Measurements from ENCODE around the gene SUCO. TPM values are rescaled to one million over a fixed set of nuclear protein-coding genes. Genes with fewer than 3 reads are reported as not detected.
A peak's percentile ranks its signal among the peaks of the same experiment; 100 is the strongest.

Gene SUCO
- total RNA-seq, 3 donors from 2014 or later (not counting 1 experiment from before 2014, with no cell fraction given), result 86.0 to 97.5 (median 96.0) TPM

GRCh38 chr1:172557270-172557669, 24.3 kb downstream of the SUCO start:
- no peak for TF ChIP-seq CTCF (IDR thresholded peaks at IDR 0.05)
- WGBS (ENCODE audit: insufficient coverage), result 100% methylated on average over 1 of the region's 1 CpG
- peaks cover 58% of the 10 kb centered on the region for H3K36me3 ChIP-seq (ENCODE audit: control insufficient read depth, insufficient read depth, low read length)
- H3K4me3 ChIP-seq (ENCODE audit: low read length), result no peak overlapping the region
- intact Hi-C loops (cut with micrococcal nuclease), result no loop called here
- H3K4me1 ChIP-seq (ENCODE audit: control insufficient read depth, insufficient read depth, low read length), result no peaks in the 10 kb centered on the region
- no peaks in the 10 kb centered on the region for H3K27me3 ChIP-seq (ENCODE audit: control insufficient read depth, insufficient read depth, low read length)
- DNase-seq (no peak), ATAC-seq (no peak)
- H3K9me3 ChIP-seq (ENCODE audit: control insufficient read depth, insufficient read depth, low read length), result no peaks in the 10 kb centered on the region
- Mint-ChIP-seq H3K4me3 (no peak overlapping the region), H3K27me3 (ENCODE audit: low read depth in 2 of 2) (no peaks in the 10 kb centered on the region), H3K36me3 (peaks cover 15% of the 10 kb centered on the region), H3K4me1 (peaks cover 18 to 37% of the 10 kb centered on the region in 2 donors), H3K27ac (no peak overlapping the region), H3K9me3 (no peaks in the 10 kb centered on the region)
- no peak overlapping the region for H3K27ac ChIP-seq (ENCODE audit: low read length)

- TF ChIP-seq CTCF (IDR thresholded peaks at IDR 0.05), result no peak
- H3K36me3 ChIP-seq (ENCODE audit: control insufficient read depth, insufficient read depth, low read length), result peaks cover 57% of the 10 kb centered on the region
These were observed 26.7 kb downstream of the SUCO start for GRCh38 chr1:172559572-172560210.

GRCh38 chr1:172561252-172561651, 28.3 kb downstream of the SUCO start:
- WGBS (ENCODE audit: insufficient coverage), result 100% methylated on average over 3 of the region's 3 CpGs
- H3K27me3 Mint-ChIP-seq (ENCODE audit: low read depth in 2 of 2), result no peaks in the 10 kb centered on the region

More at GRCh38 chr1:172559572-172560210, 26.7 kb downstream of the SUCO start:
- H3K9me3 Mint-ChIP-seq, result no peaks in the 10 kb centered on the region
- WGBS (ENCODE audit: insufficient coverage), result 94% methylated on average over 4 of the region's 4 CpGs
- H3K4me1 Mint-ChIP-seq, result peaks cover 25 to 39% of the 10 kb centered on the region in 2 donors
- DNase-seq (no peak), ATAC-seq (no peak)
- peaks cover 21% of the 10 kb centered on the region for H3K36me3 Mint-ChIP-seq
- Histone ChIP-seq H3K27ac (ENCODE audit: low read length) (no peak overlapping the region), H3K27me3 (ENCODE audit: control insufficient read depth, insufficient read depth, low read length) (no peaks in the 10 kb centered on the region), H3K9me3 (ENCODE audit: control insufficient read depth, insufficient read depth, low read length) (no peaks in the 10 kb centered on the region), H3K4me3 (ENCODE audit: low read length) (no peak overlapping the region), H3K4me1 (ENCODE audit: control insufficient read depth, insufficient read depth, low read length) (no peaks in the 10 kb centered on the region)
- H3K4me3 Mint-ChIP-seq, result no peak overlapping the region
- no peaks in the 10 kb centered on the region for H3K27me3 Mint-ChIP-seq (ENCODE audit: low read depth in 2 of 2)
- intact Hi-C loops (cut with micrococcal nuclease), result no loop called here
- no peak overlapping the region for H3K27ac Mint-ChIP-seq

More at GRCh38 chr1:172561252-172561651, 28.3 kb downstream of the SUCO start:
- Histone ChIP-seq H3K4me3 (ENCODE audit: low read length) (no peak overlapping the region), H3K4me1 (ENCODE audit: control insufficient read depth, insufficient read depth, low read length) (no peaks in the 10 kb centered on the region), H3K27ac (ENCODE audit: low read length) (no peak overlapping the region), H3K9me3 (ENCODE audit: control insufficient read depth, insufficient read depth, low read length) (no peaks in the 10 kb centered on the region), H3K27me3 (ENCODE audit: control insufficient read depth, insufficient read depth, low read length) (no peaks in the 10 kb centered on the region), H3K36me3 (ENCODE audit: control insufficient read depth, insufficient read depth, low read length) (peaks cover 51% of the 10 kb centered on the region)
- DNase-seq, result no peak
- peaks cover 18% of the 10 kb centered on the region for H3K36me3 Mint-ChIP-seq
- peaks cover 22 to 38% of the 10 kb centered on the region in 2 donors for H3K4me1 Mint-ChIP-seq
- intact Hi-C loops (cut with micrococcal nuclease), result no loop called here
- no peaks in the 10 kb centered on the region for H3K9me3 Mint-ChIP-seq
- peak overlapping the region in 1 of 2 donors; percentile 39 for H3K27ac Mint-ChIP-seq
- no peak overlapping the region for H3K4me3 Mint-ChIP-seq
- ATAC-seq, result no peak
- no peak for TF ChIP-seq CTCF (IDR thresholded peaks at IDR 0.05)

Measured in natural killer cell (primary cell).